ENCODE measurements around the gene KLHL35. TPM values are rescaled to one million over a fixed set of nuclear protein-coding genes. Genes with fewer than 3 reads are reported as not detected.
"Not testable (repeated sequence)": the region's sequence is repeated elsewhere in the genome, so short reads cannot be mapped to it uniquely, and the experiment has no call there.

Gene KLHL35
- total RNA-seq, 1 experiment from 2014 or later, result 0.24 TPM

DNA sequence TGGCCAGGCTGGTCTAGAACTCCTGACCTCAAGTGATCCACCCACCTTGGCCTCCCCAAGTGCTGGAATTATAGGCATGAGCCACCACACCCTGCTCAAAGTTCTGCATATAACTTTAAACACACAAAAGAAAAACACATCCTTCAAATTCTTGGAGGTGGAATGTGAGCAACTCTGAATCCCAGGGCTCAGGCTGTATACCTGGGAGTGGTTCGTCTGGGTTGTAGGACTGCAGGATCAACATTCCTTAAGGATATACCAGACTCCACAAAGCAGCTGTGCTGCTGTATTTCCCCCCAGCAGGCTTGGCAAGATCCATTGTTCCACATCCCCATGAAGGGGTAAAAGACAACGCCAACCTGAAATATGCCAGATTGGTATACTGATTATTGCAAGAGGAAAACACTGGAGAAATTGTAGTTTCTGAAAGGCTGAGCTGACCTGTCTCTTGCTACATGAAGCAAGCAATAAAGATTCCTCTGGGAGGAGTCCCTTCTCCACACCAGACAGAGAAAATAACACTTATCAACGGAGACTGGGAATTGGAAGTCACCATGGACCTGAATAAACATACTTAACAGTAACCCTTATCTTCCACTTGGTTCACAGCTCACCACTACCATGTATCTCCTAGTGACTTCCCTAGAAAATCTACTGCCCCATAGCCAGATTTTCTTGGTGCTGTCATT is 45.9 kb downstream of the KLHL35 start:
- in situ Hi-C loops (cut with HindIII; ENCODE audit: low pct_unique_long_range_greater_than_20kb, low sequenced_read_pairs), result no loop called here
- no peak for DNase-seq (ENCODE audit: low read depth, low spot score)

DNA sequence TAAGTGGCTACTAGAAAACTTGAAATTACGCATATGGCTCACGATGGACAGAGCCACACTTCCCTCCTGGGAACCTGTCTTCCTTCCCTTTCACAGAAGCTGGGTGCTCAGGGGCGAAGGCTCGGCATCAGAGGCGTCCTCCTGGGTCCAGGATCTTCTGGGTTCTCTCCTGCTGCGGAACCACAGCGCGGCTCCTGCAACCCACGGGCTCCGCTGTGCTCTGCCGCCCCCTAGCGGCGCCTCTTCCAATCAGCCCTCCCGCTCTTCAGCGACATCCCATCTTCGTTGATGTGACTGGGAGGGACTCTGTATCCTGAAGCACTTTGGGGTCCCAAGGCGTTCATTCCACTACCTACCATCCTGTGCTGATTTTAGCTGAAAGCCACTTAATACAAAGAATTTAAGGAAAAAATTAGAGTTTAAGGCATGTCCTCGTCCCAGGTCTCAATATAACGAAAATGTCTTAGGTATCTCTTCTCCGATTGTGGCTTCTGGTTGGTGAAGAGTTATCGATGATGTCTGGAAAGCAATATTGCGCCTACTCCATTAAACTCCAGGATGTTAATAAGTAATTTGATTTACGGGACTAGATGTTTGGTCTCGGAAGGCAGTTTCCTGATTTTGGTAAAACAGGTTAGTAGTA is 48.4 kb downstream of the KLHL35 start:
- peak; percentile 80 for DNase-seq (ENCODE audit: low read depth, low spot score)
- in situ Hi-C loops (cut with HindIII; ENCODE audit: low pct_unique_long_range_greater_than_20kb, low sequenced_read_pairs), result no loop called here

GRCh38 chr11:75383246-75383645 is 49.8 kb downstream of the KLHL35 start:
- in situ Hi-C loops (cut with HindIII; ENCODE audit: low pct_unique_long_range_greater_than_20kb, low sequenced_read_pairs), result no loop called here
- DNase-seq (ENCODE audit: low read depth, low spot score), result no peak

- peak; percentile 17 for DNase-seq (ENCODE audit: low read depth, low spot score)
- in situ Hi-C loops (cut with HindIII; ENCODE audit: low pct_unique_long_range_greater_than_20kb, low sequenced_read_pairs), result no loop called here
Observed at GRCh38 chr11:75380716-75381420, 52.1 kb downstream of the KLHL35 start.

DNA sequence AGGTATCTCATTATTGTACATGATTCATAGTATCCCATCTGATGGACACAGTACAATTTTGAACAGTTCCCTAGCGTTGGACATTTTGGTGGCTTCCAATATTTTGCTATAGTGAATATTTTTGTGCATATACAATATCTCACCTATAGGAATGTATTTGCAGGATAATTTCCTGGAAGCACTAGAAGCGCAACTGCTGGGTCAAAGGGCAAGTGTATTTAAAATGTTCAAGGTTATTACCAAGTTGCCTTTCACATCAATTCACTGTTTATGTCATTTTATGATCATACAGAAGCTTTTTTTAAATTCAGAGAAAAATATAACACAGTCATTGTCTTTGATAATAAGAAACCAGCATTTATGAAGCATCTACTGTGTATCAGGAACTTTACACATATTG is 52.8 kb downstream of the KLHL35 start:
- in situ Hi-C loops (cut with HindIII; ENCODE audit: low pct_unique_long_range_greater_than_20kb, low sequenced_read_pairs), result no loop called here

GRCh38 chr11:75378776-75379175 is 54.2 kb downstream of the KLHL35 start:
- DNase-seq (ENCODE audit: low read depth, low spot score); in situ Hi-C loops (cut with HindIII; ENCODE audit: low pct_unique_long_range_greater_than_20kb, low sequenced_read_pairs): not testable (repeated sequence)

More for the DNA sequence above, 52.8 kb downstream of the KLHL35 start:
- no peak for DNase-seq (ENCODE audit: low read depth, low spot score)

DNA sequence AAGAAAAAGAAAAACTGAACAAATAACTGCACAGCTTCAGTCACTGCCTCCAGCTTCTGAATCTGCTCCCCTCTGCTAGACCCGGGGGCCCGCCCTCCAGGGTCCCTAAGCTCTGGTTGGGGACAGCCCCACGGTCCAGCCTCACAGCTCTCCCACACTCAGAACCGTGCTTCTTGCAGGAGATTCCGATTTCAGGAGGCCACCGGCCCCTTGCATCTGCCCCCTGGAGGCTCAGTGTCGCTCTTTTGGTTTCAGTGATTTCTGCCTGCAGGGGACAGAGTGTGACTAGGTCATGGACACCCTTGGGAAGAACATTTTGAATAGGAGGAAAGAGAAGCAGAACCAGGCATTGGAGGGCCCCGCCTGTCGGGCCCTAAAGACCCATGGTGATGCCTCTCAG is 56.8 kb downstream of the KLHL35 start:
- DNase-seq (ENCODE audit: low read depth, low spot score), result no peak
- in situ Hi-C loops (cut with HindIII; ENCODE audit: low pct_unique_long_range_greater_than_20kb, low sequenced_read_pairs), result no loop called here

DNA sequence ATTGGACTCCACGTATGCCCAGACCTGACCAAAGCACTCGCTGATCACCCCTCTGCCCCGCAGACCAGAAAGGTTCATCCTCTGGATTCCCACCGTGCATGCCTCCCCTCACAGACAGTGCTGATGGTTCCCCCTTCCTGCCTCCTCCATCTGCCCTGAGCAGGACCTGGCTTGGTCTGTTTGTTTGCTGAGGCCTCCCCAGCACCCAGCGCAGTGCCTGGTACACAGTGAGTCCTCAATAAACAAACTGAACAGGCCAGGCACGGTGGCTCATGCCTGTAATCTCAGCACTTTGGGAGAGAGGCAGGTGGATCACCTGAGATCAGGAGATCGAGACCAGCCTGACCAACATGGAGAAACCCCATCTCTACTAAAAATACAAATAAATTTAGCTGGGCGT is 57.4 kb downstream of the KLHL35 start:
- DNase-seq (ENCODE audit: low read depth, low spot score), result no peak
- in situ Hi-C loops (cut with HindIII; ENCODE audit: low pct_unique_long_range_greater_than_20kb, low sequenced_read_pairs), result no loop called here

DNA sequence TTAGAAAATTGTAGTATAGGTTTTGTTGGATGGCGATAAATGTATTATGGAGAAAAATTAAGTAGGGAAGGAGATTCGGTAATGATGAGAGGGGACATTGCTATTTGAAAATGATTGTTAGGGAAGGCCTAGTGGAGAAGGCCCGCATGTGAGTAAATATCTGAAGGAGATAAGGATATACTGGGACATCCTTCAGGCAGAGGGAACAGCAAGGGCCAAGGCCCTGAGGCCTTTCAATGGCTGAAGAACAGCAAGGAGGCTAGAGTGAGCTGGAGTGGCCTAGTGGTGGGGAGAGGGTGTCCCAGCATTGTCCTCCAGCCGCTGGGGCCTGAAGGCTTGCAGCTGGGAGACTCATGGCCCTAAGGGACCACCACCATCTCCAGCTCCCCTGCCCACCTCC is 58.4 kb downstream of the KLHL35 start:
- in situ Hi-C loops (cut with HindIII; ENCODE audit: low pct_unique_long_range_greater_than_20kb, low sequenced_read_pairs), result no loop called here
- DNase-seq (ENCODE audit: low read depth, low spot score), result no peak

DNA sequence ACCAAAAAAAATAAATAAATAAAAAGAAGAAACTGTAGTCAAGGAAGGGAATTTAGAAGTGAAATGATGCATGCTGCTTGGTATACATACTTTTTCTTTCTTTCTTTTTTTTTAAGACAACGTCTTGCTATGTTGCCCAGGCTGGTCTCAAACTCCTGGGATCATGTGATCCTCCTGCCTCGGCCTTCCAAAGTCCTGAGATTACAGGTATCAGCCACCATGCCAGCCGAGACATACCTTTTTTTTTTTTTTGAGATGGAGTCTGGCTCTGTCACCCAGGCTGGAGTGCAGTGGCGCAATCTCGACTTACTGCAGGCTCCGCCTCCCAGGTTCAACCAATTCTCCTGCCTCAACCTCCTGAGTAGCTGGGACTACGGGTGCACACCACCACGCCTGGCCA is 59.8 kb downstream of the KLHL35 start:
- in situ Hi-C loops (cut with HindIII; ENCODE audit: low pct_unique_long_range_greater_than_20kb, low sequenced_read_pairs), result no loop called here
- DNase-seq (ENCODE audit: low read depth, low spot score), result no peak

Small RNAs within 50 kb of the gene (small RNA-seq; reads per million reads assigned to genes)
- 0 reads per million in 2 experiments for gene SNORD15A
- gene SNORD15B, result 31.2 to 410 reads per million in 2 experiments

Other genes starting within 250 kb of the KLHL35 start
- 1.4 and 2.7 TPM in 2 replicates for gene TPBGL, start 192.4 kb downstream of the KLHL35 start, total RNA-seq (2014; rRNA removed; shearing (Covaris generic))
- gene ARRB1, start 81.5 kb downstream of the KLHL35 start, total RNA-seq (2014; rRNA removed; shearing (Covaris generic)), result 27.7 and 30.7 TPM in 2 replicates
- gene RPS3, start 33.7 kb downstream of the KLHL35 start, total RNA-seq (2014; rRNA removed; shearing (Covaris generic)), result 3,453 and 4,098 TPM in 2 replicates
- gene GDPD5, start 92.7 kb upstream of the KLHL35 start, total RNA-seq (2014; rRNA removed; shearing (Covaris generic)), result 107 and 109 TPM in 2 replicates
- 21.5 and 21.6 TPM in 2 replicates for gene SERPINH1, start 129.1 kb upstream of the KLHL35 start, total RNA-seq (2014; rRNA removed; shearing (Covaris generic))
- gene MAP6, start 235.8 kb upstream of the KLHL35 start, total RNA-seq (2014; rRNA removed; shearing (Covaris generic)), result 0.08 TPM in 1 of 2 replicates, not detected in the other

Data from SK-MEL-5 (cell line).